SK-N-SH (cell line): Measurements from ENCODE around the gene SIX2. TPM values are rescaled to one million over a fixed set of nuclear protein-coding genes. Genes with fewer than 3 reads are reported as not detected.

Source experiments
- polyA plus RNA-seq, 3 experiments: library from polyadenylated mRNA; depleted of rRNA; stranded (reverse); fragments of >200 nt; gene quantifications; 2 replicates each; pipeline ENCODE4 v1.2.3, GENCODE V29; 2012

SIX2 gene
- polyA plus RNA-seq, 1 of the 3 experiments (the other 2 are of a cell fraction), result 0.76 TPM

Other genes starting within 250 kb of the SIX2 start
- gene SIX3, start 67.8 kb downstream of the SIX2 start, polyA plus RNA-seq (2012; rRNA removed), result 0.58 and 0.67 TPM in 2 replicates